OCI-LY1 (cell line): Measurements from ENCODE around the gene MANBA.

Experiments used
- H2AFZ ChIP-seq: fragments of 200-600 bp; sonication (generic), shearing (Covaris generic); 2 replicates; pipeline ENCODE4 v1.6.0; 2014; ENCODE audit warnings: antibody characterized with exemption, mild to moderate bottlenecking, low read length
- H3F3A ChIP-seq: fragments of 200-600 bp; sonication (generic), shearing (Covaris generic); 2 replicates; pipeline ENCODE4 v1.6.0; 2014; ENCODE audit warnings: mild to moderate bottlenecking, antibody characterized with exemption, low read length, moderate library complexity; ENCODE audit not compliant: insufficient read depth
- H3K27ac ChIP-seq: fragments of 200-600 bp; sonication (generic); 2 replicates; pipeline ENCODE4 v1.5.1; 2014; ENCODE audit warnings: low read length, mixed run types, mild to moderate bottlenecking, low read depth; ENCODE audit not compliant: poor library complexity, severe bottlenecking
- H3K27me3 ChIP-seq: fragments of 200-600 bp; sonication (generic); 2 replicates; pipeline ENCODE4 v1.6.0; 2014; ENCODE audit warnings: antibody characterized with exemption, mild to moderate bottlenecking, low read length, moderate library complexity; ENCODE audit not compliant: insufficient read depth
- H3K36me3 ChIP-seq: fragments of 200-600 bp; sonication (generic); 2 replicates; pipeline ENCODE4 v1.6.1; 2014; ENCODE audit warnings: mild to moderate bottlenecking, antibody characterized with exemption, low read length, moderate library complexity, mixed read lengths; ENCODE audit not compliant: insufficient read depth
- H3K4me1 ChIP-seq: fragments of 200-600 bp; sonication (generic); 2 replicates; pipeline ENCODE4 v1.5.1; 2014; ENCODE audit warnings: mild to moderate bottlenecking, low read length, moderate library complexity; ENCODE audit not compliant: insufficient read depth, severe bottlenecking
- H3K4me2 ChIP-seq: fragments of 200-600 bp; sonication (generic), shearing (Covaris generic); 2 replicates; pipeline ENCODE4 v1.6.1; 2014; ENCODE audit warnings: low read length
- H3K4me3 ChIP-seq: fragments of 200-600 bp; sonication (generic); 2 replicates; pipeline ENCODE4 v1.5.1; 2014; ENCODE audit warnings: low read length, low read depth, mild to moderate bottlenecking, mixed read lengths; ENCODE audit not compliant: poor library complexity, severe bottlenecking
- H3K79me2 ChIP-seq: fragments of 200-600 bp; shearing (Covaris generic); 2 replicates; pipeline ENCODE4 v1.6.1; 2016; ENCODE audit warnings: mixed run types, low read length, mixed read lengths; ENCODE audit not compliant: insufficient read depth
- H3K9ac ChIP-seq: fragments of 200-600 bp; sonication (generic), shearing (Covaris generic); 2 replicates; pipeline ENCODE4 v1.6.1; 2014; ENCODE audit warnings: mild to moderate bottlenecking, low read length, mixed read lengths
- H3K9me2 ChIP-seq: fragments of 200-600 bp; sonication (generic), shearing (Covaris generic); 2 replicates; pipeline ENCODE4 v1.6.1; 2014; ENCODE audit warnings: low read depth, mild to moderate bottlenecking, low read length, mixed read lengths
- H3K9me3 ChIP-seq: fragments of 200-600 bp; shearing (Covaris generic); 2 replicates; pipeline ENCODE4 v1.6.1; 2014; ENCODE audit warnings: low read length, mixed read lengths
- H4K20me1 ChIP-seq: fragments of 200-600 bp; sonication (generic), shearing (Covaris generic); 2 replicates; pipeline ENCODE4 v1.6.0; 2016; ENCODE audit warnings: mild to moderate bottlenecking, low read length; ENCODE audit not compliant: insufficient read depth
- CTCF ChIP-seq: fragments of 200-600 bp; sonication (generic), shearing (Covaris generic); IDR thresholded peaks from 2 replicates; pipeline ENCODE4 v1.5.1; 2017; ENCODE audit warnings: mild to moderate bottlenecking, antibody characterized with exemption, low read length, moderate library complexity, mixed read lengths
- EZH2 ChIP-seq: fragments of 200-600 bp; sonication (generic), shearing (Covaris generic); IDR thresholded peaks from 2 replicates; pipeline ENCODE4 v1.8.0; 2017; ENCODE audit warnings: borderline replicate concordance, mixed run types, mild to moderate bottlenecking, antibody characterized with exemption, low read length, moderate library complexity, mixed read lengths

Gene MANBA

DNA sequence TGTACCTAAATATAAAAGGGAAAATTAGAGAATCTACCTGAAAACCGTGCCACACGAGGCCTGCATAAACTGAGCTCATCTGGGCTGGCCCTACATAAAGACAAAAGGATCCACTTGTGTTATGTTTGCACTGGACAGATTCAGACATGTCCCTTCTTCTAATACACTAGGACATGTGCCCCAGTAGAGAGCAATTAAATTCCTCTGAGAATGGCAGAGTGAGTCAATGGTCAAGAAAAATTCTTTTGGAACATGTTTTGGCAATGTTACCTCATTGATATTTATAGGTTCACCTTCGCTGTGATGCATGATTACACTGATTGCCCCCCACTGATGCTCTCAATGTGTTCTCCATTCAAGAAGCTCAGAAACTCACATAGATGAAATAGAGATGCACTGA lies 95.2 kb downstream of the MANBA start:
- peaks cover 50% of the 10 kb centered on the region for H3K36me3 ChIP-seq
- no peaks in the 10 kb centered on the region for H3K79me2 ChIP-seq
- H3K9me2 ChIP-seq = no peaks in the 10 kb centered on the region
- no peak overlapping the region for H3K9ac ChIP-seq
- H4K20me1 ChIP-seq = no peaks in the 10 kb centered on the region
- no peaks in the 10 kb centered on the region for H3K9me3 ChIP-seq
- no peaks in the 10 kb centered on the region for H3F3A ChIP-seq
- no peak overlapping the region for H2AFZ ChIP-seq
- no peak overlapping the region for H3K4me2 ChIP-seq
- no peaks in the 10 kb centered on the region for H3K27me3 ChIP-seq
- no peak for TF ChIP-seq EZH2
- TF ChIP-seq CTCF = no peak
- no peak overlapping the region for H3K27ac ChIP-seq
- no peaks in the 10 kb centered on the region for H3K4me1 ChIP-seq
- H3K4me3 ChIP-seq = no peak overlapping the region

DNA sequence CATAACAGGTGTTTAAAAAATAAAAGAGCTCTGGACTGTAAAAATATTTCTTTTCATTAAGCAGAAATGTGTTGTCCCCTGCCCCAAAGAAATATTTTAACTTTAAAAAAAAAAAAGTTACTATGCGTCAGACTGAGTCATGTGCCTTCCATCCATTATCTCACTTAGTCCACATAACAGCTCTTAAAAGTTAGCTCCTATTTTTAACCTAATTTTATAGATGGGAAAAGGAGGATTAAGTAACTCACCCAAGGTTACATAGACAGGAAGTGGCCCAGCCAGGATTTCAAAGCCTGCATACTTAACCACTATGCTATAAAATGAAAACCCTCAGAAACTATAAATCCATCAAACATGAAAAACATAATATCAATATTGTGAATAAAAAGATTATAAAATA lies 97.7 kb downstream of the MANBA start:
- H3K9ac ChIP-seq = no peak overlapping the region
- H3K4me2 ChIP-seq = no peak overlapping the region
- no peaks in the 10 kb centered on the region for H3K4me1 ChIP-seq
- no peaks in the 10 kb centered on the region for H4K20me1 ChIP-seq
- H3K4me3 ChIP-seq = no peak overlapping the region
- no peaks in the 10 kb centered on the region for H3K9me2 ChIP-seq
- H3K79me2 ChIP-seq = no peaks in the 10 kb centered on the region
- TF ChIP-seq EZH2 (no peak), CTCF (no peak)
- H2AFZ ChIP-seq = no peak overlapping the region
- H3K27ac ChIP-seq = no peak overlapping the region
- no peaks in the 10 kb centered on the region for H3F3A ChIP-seq
- no peaks in the 10 kb centered on the region for H3K9me3 ChIP-seq
- peaks cover 54% of the 10 kb centered on the region for H3K36me3 ChIP-seq
- H3K27me3 ChIP-seq = no peaks in the 10 kb centered on the region

GRCh38 chr4:102657206-102657605 lies 103.6 kb downstream of the MANBA start:
- Histone ChIP-seq H4K20me1 (no peaks in the 10 kb centered on the region), H3K4me2 (no peak overlapping the region), H3K9me3 (no peaks in the 10 kb centered on the region), H2AFZ (no peak overlapping the region), H3K9ac (no peak overlapping the region), H3F3A (no peaks in the 10 kb centered on the region), H3K36me3 (peaks cover 44% of the 10 kb centered on the region), H3K4me1 (no peaks in the 10 kb centered on the region), H3K4me3 (no peak overlapping the region), H3K27ac (no peak overlapping the region), H3K27me3 (no peaks in the 10 kb centered on the region), H3K79me2 (no peaks in the 10 kb centered on the region), H3K9me2 (no peaks in the 10 kb centered on the region)
- TF ChIP-seq EZH2 (no peak), CTCF (no peak)
